K562 (cell line): ENCODE results near the gene PMFBP1. TPM values are rescaled to one million over a fixed set of nuclear protein-coding genes. Genes with fewer than 3 reads are reported as not detected.

Source experiments
- CREB1 ChIP-seq, 2 experiments: sonication (generic) in 1 of 2; formaldehyde crosslinking in 1 of 2; IDR thresholded peaks; 2 replicates each; pipeline versions ENCODE4 v1.6.1 to v1.8.0; 2012 to 2022; ENCODE audit warnings: inconsistent platforms in 1 of 2, mild to moderate bottlenecking in 1 of 2, missing genetic modification reagents in 1 of 2, moderate library complexity in 1 of 2
- CREB5 ChIP-seq: fragments of 250-450 bp; sonication (Bioruptor Pico); IDR thresholded peaks from 2 replicates; pipeline ENCODE4 v1.5.0; 2020; ENCODE audit warnings: mild to moderate bottlenecking
- CTCF ChIP-seq, 3 experiments: IDR thresholded peaks in 2 of 3; conservative IDR thresholded peaks in 1 of 3; 2 replicates each; pipeline ENCODE4 v1.5.1; 2011 to 2012; ENCODE audit warnings: low read length in 3 of 3, mild to moderate bottlenecking in 3 of 3, control low read depth in 2 of 3, improper control_type of control experiment in 1 of 3, inconsistent platforms in 1 of 3, low read depth in 1 of 3, mixed read lengths in 1 of 3, moderate library complexity in 1 of 3; ENCODE audit not compliant: insufficient read depth in 2 of 3
- DPF2 ChIP-seq: fragments of 450-650 bp; IDR thresholded peaks from 2 replicates; pipeline ENCODE4 v1.6.1; 2016
- EP400 ChIP-seq: fragments of 450-650 bp; IDR thresholded peaks from 2 replicates; pipeline ENCODE4 v1.6.1; 2017; ENCODE audit warnings: antibody characterized with exemption, mild to moderate bottlenecking, moderate library complexity
- ESRRB ChIP-seq: fragments of 250-450 bp; sonication (Bioruptor Pico); IDR thresholded peaks from 2 replicates; pipeline ENCODE4 v1.5.0; 2020; ENCODE audit warnings: mild to moderate bottlenecking, moderate library complexity, borderline replicate concordance
- FUS ChIP-seq: fragments of 200-400 bp; formaldehyde crosslinking; optimal IDR thresholded peaks from 2 replicates; pipeline ENCODE3; 2017; ENCODE audit warnings: low read depth, low read length
- HMG20B ChIP-seq: fragments of 250-450 bp; sonication (Bioruptor Pico); IDR thresholded peaks from 2 replicates; pipeline ENCODE4 v1.5.0; 2021; ENCODE audit warnings: mild to moderate bottlenecking
- HMGXB4 ChIP-seq: sonication (generic); formaldehyde crosslinking; IDR thresholded peaks from 2 replicates; pipeline ENCODE4 v1.8.1; 2023; ENCODE audit warnings: mild to moderate bottlenecking, missing genetic modification reagents
- HNRNPK ChIP-seq: fragments of 200-400 bp; formaldehyde crosslinking; IDR thresholded peaks from one replicate; pipeline ENCODE4 v1.6.1; 2018; ENCODE audit warnings: mild to moderate bottlenecking, low read depth, low read length; ENCODE audit not compliant: poor library complexity, severe bottlenecking
- ID3 ChIP-seq, 2 experiments: fragments of 250-450 bp in 1 of 2; fragments of 450-650 bp in 1 of 2; sonication (Bioruptor Pico) in 1 of 2; IDR thresholded peaks; 2 replicates each; pipeline versions ENCODE4 v1.6.1 to v1.8.0; 2016 to 2021; ENCODE audit warnings: mild to moderate bottlenecking in 2 of 2, moderate library complexity in 2 of 2, missing compliant biosample characterization in 1 of 2, missing genetic modification characterization in 1 of 2
- IFI16 ChIP-seq: fragments of 250-450 bp; sonication (Bioruptor Pico); IDR thresholded peaks from 2 replicates; pipeline ENCODE4 v2.1.2; 2022; ENCODE audit warnings: mild to moderate bottlenecking, inconsistent platforms
- MEF2D ChIP-seq: conservative IDR thresholded peaks from 2 replicates; pipeline ENCODE4 v1.6.1; 2016; ENCODE audit warnings: low read depth, missing genetic modification characterization, missing compliant biosample characterization
- NEUROD1 ChIP-seq: fragments of 150-350 bp; IDR thresholded peaks from 2 replicates; pipeline ENCODE4 v1.6.1; 2014; ENCODE audit warnings: borderline replicate concordance, low read length, low read depth; ENCODE audit not compliant: partially characterized antibody
- PTTG1 ChIP-seq: fragments of 450-650 bp; IDR thresholded peaks from 2 replicates; pipeline ENCODE4 v1.6.1; 2016; ENCODE audit warnings: low read depth, mild to moderate bottlenecking, missing genetic modification characterization, missing compliant biosample characterization
- ZC3H4 ChIP-seq: sonication (generic); formaldehyde crosslinking; IDR thresholded peaks from 2 replicates; pipeline ENCODE4 v1.9.0; 2021; ENCODE audit warnings: missing genetic modification reagents, borderline replicate concordance
- ZFP30 ChIP-seq: fragments of 250-450 bp; sonication (Bioruptor Pico); IDR thresholded peaks from 2 replicates; pipeline ENCODE4 v1.8.0; 2022; ENCODE audit warnings: moderate library complexity, mild to moderate bottlenecking, inconsistent platforms, borderline replicate concordance
- polyA plus RNA-seq, 8 experiments: library from polyadenylated mRNA; depleted of rRNA in 4 of 8; stranded (reverse) in 5 of 8; unstranded in 3 of 8; fragments of >200 nt; fragmentation: Nextera tagmentation in 2 of 8; fragmentation: Illumina TruSeq in 1 of 8; extraction: Ambion mirVana in 2 of 8; extraction: Trizol in 1 of 8; gene quantifications; 2 replicates each; pipeline versions ENCODE4 v1.2.1 to v1.2.3, GENCODE V29; 2011 to 2014; ENCODE audit warnings: inconsistent platforms in 1 of 8, missing spikeins in 1 of 8
- total RNA-seq, 7 experiments: library from RNA; depleted of rRNA in 6 of 7; stranded (reverse); fragments of >200 nt in 6 of 7; fragmentation: Illumina TruSeq in 2 of 7; extraction: Trizol in 2 of 7; gene quantifications; 2 replicates each; pipeline versions ENCODE4 v1.2.1 to v1.2.3, GENCODE V29; 2011 to 2021; ENCODE audit warnings: low replicate concordance in 1 of 7

PMFBP1 gene
- total and polyA plus RNA-seq, 9 of the 15 experiments (the other 6 are each of a cell fraction or from before 2014, with no cell fraction given), result 0.13 to 0.91 (median 0.47) TPM

GRCh38 chr16:72093448-72094265 lies 78.3 kb downstream of the PMFBP1 start, which contains the start of the genes DHX38 and TXNL4B (continued):
- TF ChIP-seq CTCF (IDR thresholded peaks at IDR 0.05 in 2 of 3, conservative IDR thresholded peaks at IDR 0.05 in 1 of 3; ENCODE audit: insufficient read depth in 2 of 3, low read depth in 1 of 3, low read length in 3 of 3), result no peak
- TF ChIP-seq MEF2D (tag), result no peak
- TF ChIP-seq ID3 (CRISPR knock-in tag; IDR thresholded peaks at IDR 0.05), result no peak
- no peak for TF ChIP-seq ID3 (tag; IDR thresholded peaks at IDR 0.05)
- peak; percentile 5 for TF ChIP-seq NEUROD1
- TF ChIP-seq PTTG1 (tag), result no peak
- TF ChIP-seq HMG20B (CRISPR knock-in tag), result no peak
- TF ChIP-seq IFI16 (CRISPR knock-in tag), result no peak
- no peak for TF ChIP-seq FUS
- no peak for TF ChIP-seq CREB5 (CRISPR knock-in tag)
- TF ChIP-seq CREB1 (IDR thresholded peaks at IDR 0.05), result peak; percentile 90
- peak; percentile 66 for TF ChIP-seq CREB1 (CRISPR knock-in tag; IDR thresholded peaks at IDR 0.05)
- no peak for TF ChIP-seq HNRNPK
- TF ChIP-seq HMGXB4 (CRISPR knock-in tag), result no peak
- TF ChIP-seq ESRRB (CRISPR knock-in tag), result no peak
- 0 out of 2 replicates have a peak, but pooled peaks have one; percentile 1 for TF ChIP-seq DPF2
- no peak for TF ChIP-seq ZC3H4
- TF ChIP-seq EP400, result peak; percentile 81
- TF ChIP-seq ZFP30 (CRISPR knock-in tag), result no peak
